ENCODE results near the gene RNGTT. TPM values are rescaled to one million over a fixed set of nuclear protein-coding genes. Genes with fewer than 3 reads are reported as not detected.

Gene RNGTT
- total RNA-seq, 1 experiment from 2014 or later: 18.2 TPM

DNA sequence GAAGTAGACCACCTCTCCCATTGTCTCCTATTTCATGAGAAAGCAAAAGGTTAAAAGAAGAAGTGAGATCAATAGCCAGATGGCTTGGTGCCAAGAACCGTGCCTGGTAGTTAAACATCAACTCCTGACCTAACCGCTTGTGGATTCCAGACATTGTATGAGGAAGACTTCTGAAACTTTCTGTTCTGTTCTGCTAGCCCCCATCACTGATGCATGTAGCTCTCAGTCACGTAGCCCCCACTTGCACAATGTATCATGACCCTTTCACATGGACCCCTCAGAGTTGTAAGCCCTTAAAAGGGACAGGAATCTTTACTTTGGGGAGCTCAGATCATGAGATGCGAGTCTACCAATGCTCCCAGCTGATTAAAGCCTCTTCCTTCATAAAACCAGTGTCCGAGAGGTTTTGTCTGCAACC, 301.2 kb downstream of the RNGTT start:
- no peak for DNase-seq (ENCODE audit: low spot score)

DNA sequence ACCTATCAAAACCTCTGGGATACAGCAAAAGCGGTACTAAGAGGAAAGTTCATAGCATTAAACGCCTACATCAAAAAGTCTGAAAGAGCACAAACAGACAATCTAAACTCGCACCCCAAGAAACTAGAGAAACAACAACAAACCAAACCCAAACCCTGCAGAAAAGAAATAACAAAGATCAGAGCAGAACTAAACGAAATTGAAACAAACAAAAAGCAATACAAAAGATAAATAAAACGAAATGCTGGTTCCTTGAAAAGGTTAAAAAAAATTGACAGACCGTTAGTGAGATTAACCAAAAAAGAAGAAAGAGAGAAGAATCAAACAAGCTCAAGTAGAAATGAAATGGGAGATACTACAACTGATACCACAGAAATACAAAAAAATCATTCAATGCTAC, 302.3 kb downstream of the RNGTT start:
- DNase-seq (ENCODE audit: low spot score): no peak

DNA sequence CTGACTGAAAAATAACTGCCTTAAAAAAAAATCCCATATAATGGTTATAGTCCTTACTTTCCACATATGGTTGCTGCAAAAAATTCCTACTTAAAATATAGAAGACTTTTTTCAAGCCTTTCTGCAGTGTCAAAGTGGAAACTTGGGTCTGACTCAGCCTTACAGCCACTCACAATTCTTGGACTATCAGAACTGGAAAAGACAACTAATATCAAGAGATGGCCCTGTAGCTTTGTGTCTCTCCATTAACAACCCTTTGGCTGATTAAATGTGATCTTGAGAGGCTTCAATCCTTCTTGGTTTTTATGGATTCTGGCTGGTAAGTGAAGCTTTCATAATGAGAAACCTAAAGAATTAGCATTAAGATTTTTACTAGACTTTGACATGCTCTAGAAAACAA, 307.8 kb downstream of the RNGTT start:
- no peak for DNase-seq (ENCODE audit: low spot score)

- no peak for DNase-seq (ENCODE audit: low spot score)
These were observed 309.5 kb downstream of the RNGTT start for GRCh38 chr6:88653936-88654335.

GRCh38 chr6:88651400-88651799, 312.0 kb downstream of the RNGTT start:
- no peak for DNase-seq (ENCODE audit: low spot score)

DNA sequence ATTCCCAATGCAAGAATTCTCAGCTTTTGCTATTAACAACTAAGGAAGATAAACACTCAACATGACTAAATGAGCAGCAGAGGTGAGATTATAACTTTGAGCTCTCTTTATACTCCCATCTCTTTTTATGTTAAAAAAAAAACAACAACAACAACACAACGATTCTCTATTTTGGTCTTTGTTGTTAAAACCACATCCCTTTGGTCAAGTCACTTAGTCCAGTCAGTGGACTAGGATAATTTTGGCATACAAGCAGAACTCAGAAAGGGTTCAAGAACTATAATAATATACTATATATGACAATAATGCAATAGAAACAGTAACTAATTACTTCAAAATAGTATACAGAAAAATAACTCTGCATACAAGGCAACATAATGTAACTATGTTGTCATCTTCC, 312.4 kb downstream of the RNGTT start:
- no peak for DNase-seq (ENCODE audit: low spot score)

DNA sequence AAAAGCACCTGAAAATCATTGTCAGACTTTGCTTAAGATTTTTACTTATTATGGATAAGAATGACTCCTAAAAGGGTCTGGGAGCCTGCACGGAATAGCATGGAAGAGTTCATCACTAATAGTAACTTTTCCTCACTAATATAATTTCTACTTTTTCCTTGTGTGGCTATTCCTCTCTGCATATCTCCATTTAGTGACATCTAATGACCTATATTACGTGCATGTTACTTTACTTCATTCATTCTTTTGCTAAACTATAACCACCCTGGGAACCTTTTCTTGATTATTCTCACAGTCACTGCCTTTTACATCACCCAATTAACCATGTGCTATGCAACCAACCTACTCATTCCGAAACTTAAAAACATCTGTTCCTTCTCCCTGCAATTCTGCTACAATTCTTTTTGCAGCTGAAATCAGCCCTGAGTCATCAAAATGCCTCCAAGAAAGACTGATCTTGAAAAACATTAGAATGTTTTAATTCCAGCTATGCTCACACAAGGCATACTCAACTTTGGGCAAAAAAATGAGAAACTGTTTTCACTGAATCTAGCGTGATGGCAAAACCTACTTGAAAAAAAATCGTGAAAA, 313.3 kb downstream of the RNGTT start:
- DNase-seq (ENCODE audit: low spot score): no peak

DNA sequence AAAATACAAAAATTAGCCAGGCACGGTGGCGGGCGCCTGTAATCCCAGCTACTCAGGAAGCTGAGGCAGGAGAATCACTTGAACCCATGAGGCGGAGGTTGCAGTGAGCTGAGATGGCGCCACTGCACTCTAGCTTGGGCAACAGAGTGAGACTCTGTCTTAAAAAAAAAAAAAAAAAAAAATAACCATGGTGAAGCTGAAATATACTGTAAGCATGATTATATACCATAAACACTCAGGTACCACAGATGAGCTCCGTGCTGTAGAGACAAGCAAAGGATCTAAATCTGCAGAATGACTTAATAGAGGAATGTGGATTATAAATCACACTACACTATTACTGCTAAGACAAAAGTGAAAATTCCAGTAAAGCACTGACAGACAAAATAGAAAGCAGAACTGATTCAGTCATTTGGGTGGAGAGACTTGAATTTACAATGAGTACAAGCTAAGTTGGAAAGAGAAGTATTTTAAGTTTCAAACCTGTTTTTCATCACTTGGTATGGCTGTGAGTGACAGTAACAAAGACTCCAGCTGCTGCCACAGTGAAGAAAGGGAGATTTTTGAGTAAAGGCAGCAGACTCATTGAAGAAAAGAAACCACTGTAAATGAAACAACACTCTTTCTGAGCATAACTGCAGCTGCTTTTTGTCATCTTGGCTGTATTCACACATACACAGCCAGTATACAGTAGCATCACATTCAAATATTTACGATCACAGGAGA, 322.1 kb downstream of the RNGTT start:
- no peak for DNase-seq (ENCODE audit: low spot score)

GRCh38 chr6:88637761-88638545, 325.5 kb downstream of the RNGTT start:
- no peak for DNase-seq (ENCODE audit: low spot score)

DNA sequence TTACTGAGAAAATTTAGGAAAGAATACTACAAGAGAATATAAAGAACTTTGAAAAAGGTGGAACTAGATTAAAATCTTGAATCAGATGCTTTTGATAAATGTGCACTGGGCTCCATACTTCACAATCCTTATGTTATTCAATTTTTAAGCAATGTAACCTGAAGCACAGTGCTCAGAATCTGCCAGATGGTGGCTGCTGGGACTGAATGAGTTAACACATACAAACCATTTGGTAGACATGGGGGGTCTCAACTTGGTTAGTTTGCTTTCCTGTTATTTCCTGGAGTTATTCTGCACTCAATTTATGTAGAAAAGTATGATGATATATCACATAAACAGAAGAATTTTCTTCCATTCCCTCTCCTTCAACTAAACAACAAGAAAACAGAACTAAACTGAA, 326.5 kb downstream of the RNGTT start:
- DNase-seq (ENCODE audit: low spot score): no peak

DNA sequence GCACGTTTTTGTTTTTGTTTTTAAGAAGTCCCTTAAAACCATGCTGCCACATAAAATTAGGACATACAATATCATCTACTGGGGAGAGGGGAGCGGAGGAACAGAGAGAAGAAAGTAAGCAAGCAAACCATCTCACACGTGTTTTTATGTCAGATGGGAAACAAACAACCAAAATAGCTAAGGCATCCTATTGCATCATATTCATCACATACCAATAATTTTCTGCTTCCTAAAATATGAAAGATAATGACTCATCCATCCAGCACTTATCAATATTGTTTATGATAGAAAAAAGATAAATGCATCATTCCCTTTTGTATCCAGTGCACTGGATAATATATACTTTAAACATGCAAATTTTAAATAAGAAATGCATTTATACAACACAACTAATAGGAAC, 329.6 kb downstream of the RNGTT start:
- DNase-seq (ENCODE audit: low spot score): no peak

GRCh38 chr6:88631830-88632229, 331.6 kb downstream of the RNGTT start:
- no peak for DNase-seq (ENCODE audit: low spot score)

DNA sequence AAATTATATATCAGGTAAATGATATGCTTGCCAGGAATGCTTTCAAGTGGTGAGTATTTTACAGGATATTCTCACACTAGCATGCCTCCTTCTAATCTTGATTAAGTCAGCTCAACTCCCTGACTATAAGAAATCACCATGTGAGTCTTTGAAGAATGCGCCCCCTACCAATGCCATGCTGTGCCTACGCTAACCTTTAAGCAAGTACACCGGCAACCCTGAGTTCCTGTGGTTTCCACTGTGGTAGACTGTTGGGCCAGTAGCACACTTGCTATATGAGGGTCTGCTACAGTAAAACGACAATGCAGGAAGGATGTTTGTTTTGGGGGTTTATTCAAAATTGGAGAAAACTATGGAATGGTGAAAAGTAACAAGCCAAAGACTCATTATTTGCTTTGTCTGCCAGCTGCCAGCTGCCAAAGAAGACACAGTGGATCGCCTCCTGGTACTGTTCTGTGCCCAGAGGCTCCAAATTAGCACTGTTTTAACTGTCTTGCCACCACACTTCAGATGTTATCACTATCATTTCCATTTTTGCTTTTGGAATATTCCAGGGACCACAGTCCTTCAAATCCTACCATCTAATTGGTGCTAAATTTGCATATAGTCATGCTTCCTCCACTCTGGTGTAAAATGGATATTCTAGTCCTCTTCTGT, 333.5 kb downstream of the RNGTT start:
- DNase-seq (ENCODE audit: low spot score): peak; percentile 11

- DNase-seq (ENCODE audit: low spot score): no peak
These were observed 337.0 kb downstream of the RNGTT start for GRCh38 chr6:88626460-88626859.

DNA sequence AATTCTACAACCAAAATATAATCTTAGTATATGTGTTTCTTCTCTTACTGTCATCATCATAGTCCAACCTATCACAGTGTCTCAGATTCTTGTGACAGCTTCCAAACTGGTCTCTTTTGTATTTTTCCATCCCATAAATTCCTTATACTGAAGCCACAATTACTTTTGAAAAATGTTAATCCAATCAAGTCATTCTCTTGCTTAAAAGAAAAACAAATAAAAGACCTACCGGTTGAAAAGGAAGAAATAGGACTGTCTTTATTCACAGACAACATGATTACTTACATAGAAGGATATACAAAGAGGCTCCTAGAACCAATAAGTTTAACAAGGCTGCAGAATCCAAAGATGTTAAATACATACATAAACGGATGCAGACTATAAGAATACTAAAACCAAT, 339.9 kb downstream of the RNGTT start:
- no peak for DNase-seq (ENCODE audit: low spot score)

GRCh38 chr6:88619951-88620350, 343.5 kb downstream of the RNGTT start:
- no peak for DNase-seq (ENCODE audit: low spot score)

- no peak for DNase-seq (ENCODE audit: low spot score)
These were observed 347.0 kb downstream of the RNGTT start for GRCh38 chr6:88616380-88616779.

DNA sequence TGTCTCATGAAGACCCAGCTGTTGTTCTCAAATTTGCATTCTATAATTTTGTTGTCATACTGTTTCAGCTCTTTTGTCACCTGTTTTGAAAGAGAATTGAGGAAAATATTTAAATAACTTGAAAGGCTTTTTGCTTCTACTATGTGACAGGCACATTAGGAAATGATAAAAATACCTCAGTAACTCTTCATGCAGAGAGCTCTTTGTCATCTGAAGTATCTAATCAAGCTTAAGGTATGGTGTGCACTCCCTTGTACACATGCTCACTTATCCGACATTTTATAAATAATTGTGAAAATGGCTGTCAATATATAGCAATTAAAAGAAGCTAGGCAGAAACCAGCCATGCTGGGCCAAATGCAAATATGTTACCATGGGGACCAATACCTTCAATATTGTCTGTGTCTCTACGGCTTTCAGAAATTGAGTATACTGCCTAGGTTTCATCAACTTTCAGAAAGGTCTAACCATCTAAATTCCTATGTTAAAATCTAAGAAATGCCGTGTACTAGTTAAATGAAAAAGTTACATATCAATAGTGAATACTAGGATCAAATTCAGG, 349.0 kb downstream of the RNGTT start:
- DNase-seq (ENCODE audit: low spot score): no peak

GRCh38 chr6:88612631-88613030, 350.8 kb downstream of the RNGTT start:
- DNase-seq (ENCODE audit: low spot score): no peak

DNA sequence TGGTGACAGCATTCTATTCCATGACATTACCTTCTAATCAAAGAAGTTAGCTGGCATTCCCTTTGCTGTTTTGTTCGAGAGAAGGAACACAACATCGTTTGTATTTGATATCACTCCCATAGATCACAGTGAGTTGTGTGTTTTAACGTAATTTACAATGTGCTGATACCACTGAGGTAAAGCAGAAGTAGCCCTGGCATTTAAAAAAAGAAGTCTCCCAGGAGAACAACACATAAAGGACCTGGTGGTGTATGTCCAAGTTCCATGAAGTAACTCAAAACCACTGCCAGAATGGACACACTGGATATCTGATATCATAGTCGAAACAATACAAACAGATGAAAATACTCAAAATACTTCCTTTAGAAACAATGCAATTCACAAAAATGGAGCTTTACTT, 351.7 kb downstream of the RNGTT start:
- DNase-seq (ENCODE audit: low spot score): no peak

DNA sequence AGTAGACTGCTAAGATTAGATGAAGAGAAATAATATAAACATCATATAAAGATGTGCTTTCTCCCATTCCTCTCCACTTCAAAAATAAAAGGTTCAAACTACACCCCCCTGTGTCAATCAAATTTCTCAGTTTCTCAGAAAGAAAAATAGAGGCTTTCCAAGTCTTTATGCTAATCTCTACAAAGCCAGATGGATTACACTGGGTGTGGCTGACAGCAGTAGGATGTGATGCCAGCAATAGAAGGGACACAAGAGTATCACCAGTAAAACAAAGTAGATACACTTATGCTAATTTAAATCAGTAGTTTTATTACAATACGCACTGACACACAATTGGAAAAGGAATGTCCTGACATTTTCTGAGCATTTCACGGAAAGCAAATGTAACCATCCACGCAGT, 353.4 kb downstream of the RNGTT start:
- DNase-seq (ENCODE audit: low spot score): no peak

GRCh38 chr6:88605271-88605670, 358.1 kb downstream of the RNGTT start:
- DNase-seq (ENCODE audit: low spot score): no peak

Data from H4 (cell line).